Measurements from ENCODE around the gene CILP2.

DNA sequence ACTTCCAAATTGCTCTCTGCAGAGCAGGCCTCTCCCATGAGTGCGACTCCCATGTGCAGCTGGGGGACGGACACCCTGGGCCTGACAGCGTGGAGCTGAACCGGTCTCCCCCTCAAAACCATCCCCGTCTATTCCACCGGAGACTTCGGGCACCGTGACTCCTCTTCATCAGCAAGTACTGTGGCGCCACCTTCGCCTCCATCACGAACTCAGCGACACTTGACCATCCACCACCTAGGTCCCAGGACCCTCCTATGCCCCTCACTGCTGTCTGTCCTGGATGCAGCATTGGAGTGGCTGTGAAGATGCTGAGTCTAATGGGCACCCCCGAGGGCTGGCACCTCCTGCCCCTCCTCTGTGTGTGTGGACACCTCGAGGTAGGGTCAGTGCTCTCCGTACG, 20.6 kb downstream of the CILP2 start:
- TF ChIP-seq FOXA1 (IDR thresholded peaks at IDR 0.05): no peak
- no peak for TF ChIP-seq TAF1 (conservative IDR thresholded peaks at IDR 0.05)
- TF ChIP-seq, protein P1, sequence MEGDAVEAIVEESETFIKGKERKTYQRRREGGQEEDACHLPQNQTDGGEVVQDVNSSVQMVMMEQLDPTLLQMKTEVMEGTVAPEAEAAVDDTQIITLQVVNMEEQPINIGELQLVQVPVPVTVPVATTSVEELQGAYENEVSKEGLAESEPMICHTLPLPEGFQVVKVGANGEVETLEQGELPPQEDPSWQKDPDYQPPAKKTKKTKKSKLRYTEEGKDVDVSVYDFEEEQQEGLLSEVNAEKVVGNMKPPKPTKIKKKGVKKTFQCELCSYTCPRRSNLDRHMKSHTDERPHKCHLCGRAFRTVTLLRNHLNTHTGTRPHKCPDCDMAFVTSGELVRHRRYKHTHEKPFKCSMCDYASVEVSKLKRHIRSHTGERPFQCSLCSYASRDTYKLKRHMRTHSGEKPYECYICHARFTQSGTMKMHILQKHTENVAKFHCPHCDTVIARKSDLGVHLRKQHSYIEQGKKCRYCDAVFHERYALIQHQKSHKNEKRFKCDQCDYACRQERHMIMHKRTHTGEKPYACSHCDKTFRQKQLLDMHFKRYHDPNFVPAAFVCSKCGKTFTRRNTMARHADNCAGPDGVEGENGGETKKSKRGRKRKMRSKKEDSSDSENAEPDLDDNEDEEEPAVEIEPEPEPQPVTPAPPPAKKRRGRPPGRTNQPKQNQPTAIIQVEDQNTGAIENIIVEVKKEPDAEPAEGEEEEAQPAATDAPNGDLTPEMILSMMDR (IDR thresholded peaks at IDR 0.05; ENCODE audit: low read depth, low read length, missing input control): no peak
- TF ChIP-seq, protein P2, sequence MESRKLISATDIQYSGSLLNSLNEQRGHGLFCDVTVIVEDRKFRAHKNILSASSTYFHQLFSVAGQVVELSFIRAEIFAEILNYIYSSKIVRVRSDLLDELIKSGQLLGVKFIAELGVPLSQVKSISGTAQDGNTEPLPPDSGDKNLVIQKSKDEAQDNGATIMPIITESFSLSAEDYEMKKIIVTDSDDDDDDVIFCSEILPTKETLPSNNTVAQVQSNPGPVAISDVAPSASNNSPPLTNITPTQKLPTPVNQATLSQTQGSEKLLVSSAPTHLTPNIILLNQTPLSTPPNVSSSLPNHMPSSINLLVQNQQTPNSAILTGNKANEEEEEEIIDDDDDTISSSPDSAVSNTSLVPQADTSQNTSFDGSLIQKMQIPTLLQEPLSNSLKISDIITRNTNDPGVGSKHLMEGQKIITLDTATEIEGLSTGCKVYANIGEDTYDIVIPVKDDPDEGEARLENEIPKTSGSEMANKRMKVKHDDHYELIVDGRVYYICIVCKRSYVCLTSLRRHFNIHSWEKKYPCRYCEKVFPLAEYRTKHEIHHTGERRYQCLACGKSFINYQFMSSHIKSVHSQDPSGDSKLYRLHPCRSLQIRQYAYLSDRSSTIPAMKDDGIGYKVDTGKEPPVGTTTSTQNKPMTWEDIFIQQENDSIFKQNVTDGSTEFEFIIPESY (IDR thresholded peaks at IDR 0.05): no peak
- TF ChIP-seq, protein P3, sequence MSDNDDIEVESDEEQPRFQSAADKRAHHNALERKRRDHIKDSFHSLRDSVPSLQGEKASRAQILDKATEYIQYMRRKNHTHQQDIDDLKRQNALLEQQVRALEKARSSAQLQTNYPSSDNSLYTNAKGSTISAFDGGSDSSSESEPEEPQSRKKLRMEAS (IDR thresholded peaks at IDR 0.05): no peak
- TF ChIP-seq GABPA (IDR thresholded peaks at IDR 0.05 in 1 of 2, conservative IDR thresholded peaks at IDR 0.05 in 1 of 2): no peak
- TF ChIP-seq, protein P4, sequence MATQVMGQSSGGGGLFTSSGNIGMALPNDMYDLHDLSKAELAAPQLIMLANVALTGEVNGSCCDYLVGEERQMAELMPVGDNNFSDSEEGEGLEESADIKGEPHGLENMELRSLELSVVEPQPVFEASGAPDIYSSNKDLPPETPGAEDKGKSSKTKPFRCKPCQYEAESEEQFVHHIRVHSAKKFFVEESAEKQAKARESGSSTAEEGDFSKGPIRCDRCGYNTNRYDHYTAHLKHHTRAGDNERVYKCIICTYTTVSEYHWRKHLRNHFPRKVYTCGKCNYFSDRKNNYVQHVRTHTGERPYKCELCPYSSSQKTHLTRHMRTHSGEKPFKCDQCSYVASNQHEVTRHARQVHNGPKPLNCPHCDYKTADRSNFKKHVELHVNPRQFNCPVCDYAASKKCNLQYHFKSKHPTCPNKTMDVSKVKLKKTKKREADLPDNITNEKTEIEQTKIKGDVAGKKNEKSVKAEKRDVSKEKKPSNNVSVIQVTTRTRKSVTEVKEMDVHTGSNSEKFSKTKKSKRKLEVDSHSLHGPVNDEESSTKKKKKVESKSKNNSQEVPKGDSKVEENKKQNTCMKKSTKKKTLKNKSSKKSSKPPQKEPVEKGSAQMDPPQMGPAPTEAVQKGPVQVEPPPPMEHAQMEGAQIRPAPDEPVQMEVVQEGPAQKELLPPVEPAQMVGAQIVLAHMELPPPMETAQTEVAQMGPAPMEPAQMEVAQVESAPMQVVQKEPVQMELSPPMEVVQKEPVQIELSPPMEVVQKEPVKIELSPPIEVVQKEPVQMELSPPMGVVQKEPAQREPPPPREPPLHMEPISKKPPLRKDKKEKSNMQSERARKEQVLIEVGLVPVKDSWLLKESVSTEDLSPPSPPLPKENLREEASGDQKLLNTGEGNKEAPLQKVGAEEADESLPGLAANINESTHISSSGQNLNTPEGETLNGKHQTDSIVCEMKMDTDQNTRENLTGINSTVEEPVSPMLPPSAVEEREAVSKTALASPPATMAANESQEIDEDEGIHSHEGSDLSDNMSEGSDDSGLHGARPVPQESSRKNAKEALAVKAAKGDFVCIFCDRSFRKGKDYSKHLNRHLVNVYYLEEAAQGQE (IDR thresholded peaks at IDR 0.05): no peak
- TF ChIP-seq RAD21 (IDR thresholded peaks at IDR 0.05): no peak
- no peak for TF ChIP-seq EGR1 (IDR thresholded peaks at IDR 0.05; ENCODE audit: low read depth in 2 of 2)
- no peak for TF ChIP-seq YY1 (IDR thresholded peaks at IDR 0.05)

Measured in liver (tissue), 3 donors.